GM19438 (cell line): Measurements from ENCODE around the gene ARL15.

Source experiments
- ATAC-seq: cut with Tn5 transposase; IDR thresholded peaks from one replicate; pipeline ENCODE4 v1.9.1; 2021; ENCODE audit warnings: low read depth; ENCODE audit not compliant: unreplicated experiment

Gene ARL15

DNA sequence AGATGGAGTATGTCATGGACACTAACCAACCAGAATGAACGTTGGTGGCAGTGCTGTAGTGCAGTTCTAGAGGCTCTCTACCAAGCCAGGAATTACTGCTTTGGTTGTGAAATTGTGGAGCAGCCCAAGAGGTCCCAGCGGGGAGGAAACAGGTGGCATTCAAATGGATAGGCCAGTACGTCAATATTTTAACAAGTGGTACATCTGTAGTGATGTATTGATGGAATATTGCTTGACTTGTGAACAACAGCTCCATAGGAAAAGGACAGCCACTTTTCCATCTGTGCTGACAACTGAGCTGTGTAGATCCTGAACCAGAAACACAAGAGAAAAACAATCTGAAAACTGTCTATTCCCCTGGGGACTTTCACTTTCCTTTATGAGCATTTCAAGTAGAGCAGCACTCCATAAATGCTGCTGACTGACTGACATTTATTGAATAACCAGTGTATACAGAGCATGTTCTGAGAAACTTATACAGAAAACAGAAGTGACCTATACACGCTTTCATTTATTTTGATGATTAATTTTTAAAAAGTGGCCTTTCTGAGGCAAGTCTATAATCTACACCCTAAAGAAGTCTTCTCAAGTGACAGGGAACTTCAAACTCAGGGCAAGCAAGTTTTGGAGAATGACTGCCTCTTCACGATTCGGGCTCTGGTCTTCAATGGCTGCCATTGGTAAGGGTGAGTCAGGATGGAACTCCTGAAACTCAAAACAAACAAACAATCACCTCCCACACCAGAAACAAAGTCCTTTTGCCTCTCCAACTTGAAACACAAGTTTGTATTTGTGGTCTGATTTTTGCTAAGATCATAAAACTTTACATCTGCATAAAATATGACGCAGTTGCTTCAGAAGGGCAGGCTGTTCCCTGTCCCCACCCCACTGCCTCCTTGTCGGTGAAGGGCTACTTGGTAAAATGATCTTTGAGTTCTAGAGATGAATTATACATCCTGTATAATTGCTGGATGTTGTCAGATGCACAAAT is 387.6 kb downstream of the ARL15 start:
- no peak for ATAC-seq

DNA sequence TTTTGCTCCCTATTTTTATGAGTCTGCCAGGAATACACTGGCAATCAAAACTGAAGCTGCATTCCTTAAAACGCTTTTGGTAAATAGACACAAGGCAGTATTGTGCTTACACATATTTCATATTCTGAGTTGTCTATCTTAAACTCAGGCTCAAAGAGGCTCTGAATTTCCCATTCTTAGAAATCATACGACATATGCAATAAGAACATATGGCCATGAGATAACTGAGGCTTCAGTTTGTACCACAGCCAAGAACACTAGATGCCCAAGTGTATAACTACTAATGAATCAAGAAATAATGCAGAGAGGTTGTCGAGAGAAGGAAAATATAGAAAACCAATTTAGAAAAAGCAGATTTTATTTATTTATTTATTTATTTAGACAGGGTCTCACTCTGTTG is 392.5 kb downstream of the ARL15 start:
- no peak for ATAC-seq

DNA sequence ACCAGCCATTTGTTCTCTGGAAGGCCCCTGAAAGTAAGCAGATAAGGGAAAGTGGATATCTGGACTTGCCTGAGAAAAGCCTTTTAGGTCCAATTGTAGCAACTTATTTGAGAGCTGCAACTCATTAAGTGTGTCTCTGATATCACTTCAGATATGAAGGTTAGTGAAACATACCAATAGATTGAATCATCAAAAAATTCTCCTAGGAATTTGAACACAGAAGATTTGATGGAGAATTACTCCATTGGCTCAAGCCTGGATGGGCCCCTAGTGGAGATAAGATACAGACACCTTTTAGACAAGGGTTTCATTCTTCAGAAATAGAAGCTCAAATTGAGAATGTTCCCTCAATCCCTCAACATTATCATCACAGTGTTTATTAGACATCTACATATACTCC is 393.3 kb downstream of the ARL15 start:
- no peak for ATAC-seq

DNA sequence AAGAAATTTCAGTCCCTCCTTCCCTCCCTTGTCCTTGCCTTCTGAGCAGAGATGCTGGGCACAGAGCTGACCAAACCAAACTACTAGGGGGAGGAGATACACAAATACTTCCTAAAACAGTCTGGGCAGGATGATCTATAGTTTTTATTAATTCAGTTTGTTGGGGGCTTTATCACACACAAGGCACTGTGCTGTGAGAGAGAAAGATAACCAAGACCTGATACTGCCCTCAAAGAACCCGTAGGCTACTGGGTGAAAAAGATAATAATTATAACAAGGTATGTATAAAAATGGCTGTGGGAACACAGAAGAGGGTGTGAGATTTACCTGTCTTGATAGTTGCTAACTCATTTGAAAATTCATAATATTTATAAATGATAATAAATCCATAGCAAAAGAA is 395.3 kb downstream of the ARL15 start:
- ATAC-seq, result no peak

GRCh38 chr5:53913941-53914340 is 396.4 kb downstream of the ARL15 start:
- ATAC-seq, result no peak

GRCh38 chr5:53908757-53909156 is 401.6 kb downstream of the ARL15 start:
- no peak for ATAC-seq

GRCh38 chr5:53907827-53908226 is 402.5 kb downstream of the ARL15 start:
- no peak for ATAC-seq

DNA sequence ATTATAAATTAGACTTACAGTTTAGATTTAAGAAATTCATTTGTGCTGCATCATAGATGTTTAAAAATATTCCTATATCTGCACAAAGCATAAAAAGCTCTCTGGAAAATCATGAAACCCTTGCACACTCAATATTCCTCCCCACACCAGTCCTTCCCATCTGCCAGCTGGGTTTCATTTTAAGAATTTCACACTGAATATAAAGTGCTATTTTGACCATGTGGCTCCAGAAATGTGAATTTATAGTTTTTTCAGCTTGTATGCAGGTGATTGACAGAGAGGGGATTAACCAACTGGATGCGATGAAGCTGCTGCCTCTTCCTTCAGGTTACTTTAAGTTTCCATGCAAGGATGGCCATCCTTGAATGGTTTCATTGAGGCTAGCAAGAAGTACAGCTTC is 403.6 kb downstream of the ARL15 start:
- ATAC-seq, result no peak

GRCh38 chr5:53902296-53902907 is 408.0 kb downstream of the ARL15 start:
- no peak for ATAC-seq

GRCh38 chr5:53900677-53901076 is 409.7 kb downstream of the ARL15 start:
- no peak for ATAC-seq

- no peak for ATAC-seq
These were observed 415.2 kb downstream of the ARL15 start for GRCh38 chr5:53895091-53895683.

DNA sequence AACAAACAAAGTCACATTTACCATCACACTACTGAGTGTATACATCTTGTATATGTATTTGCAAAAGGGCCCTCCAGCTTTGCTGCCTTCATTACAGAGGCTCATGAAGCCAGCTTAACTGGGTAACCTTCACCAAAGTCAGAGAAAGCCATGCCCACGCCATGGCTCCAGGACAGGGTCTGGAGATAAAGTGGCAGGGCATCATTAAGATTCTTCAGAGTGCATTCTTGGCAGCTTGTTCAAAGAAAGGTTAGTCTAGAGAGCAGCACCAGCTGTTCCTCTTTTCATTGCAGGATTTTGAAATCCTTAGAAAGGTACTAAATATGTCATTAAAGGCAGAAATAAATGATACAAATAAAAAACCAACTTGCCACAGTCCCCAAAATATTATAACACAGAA is 416.7 kb downstream of the ARL15 start:
- ATAC-seq, result no peak

- no peak for ATAC-seq
These were observed 418.1 kb downstream of the ARL15 start for GRCh38 chr5:53892224-53892623.

- ATAC-seq, result no peak
These were observed 419.2 kb downstream of the ARL15 start for GRCh38 chr5:53891159-53891558.

- no peak for ATAC-seq
These were observed 419.9 kb downstream of the ARL15 start for GRCh38 chr5:53890490-53890889.

- no peak for ATAC-seq
These were observed 425.5 kb downstream of the ARL15 start for GRCh38 chr5:53884844-53885243.

DNA sequence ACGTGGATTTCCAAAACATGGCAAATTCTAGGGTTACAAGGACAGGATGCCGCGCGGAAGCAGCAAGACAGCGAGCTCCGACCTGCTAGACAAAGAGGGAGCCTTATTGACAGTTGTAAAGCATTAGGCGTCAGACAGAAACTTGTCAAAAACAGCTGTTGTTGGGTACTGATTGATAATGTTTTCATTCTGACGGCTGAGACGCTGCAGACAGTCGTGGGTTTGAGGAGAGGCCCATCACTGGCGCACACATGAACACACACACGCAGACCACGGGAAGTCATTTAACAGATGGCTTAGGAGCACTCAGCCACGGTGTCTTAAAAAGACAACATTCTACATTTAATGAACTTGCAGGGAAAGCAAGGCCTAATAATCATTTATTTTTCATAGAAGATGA is 426.0 kb downstream of the ARL15 start:
- ATAC-seq, result no peak

DNA sequence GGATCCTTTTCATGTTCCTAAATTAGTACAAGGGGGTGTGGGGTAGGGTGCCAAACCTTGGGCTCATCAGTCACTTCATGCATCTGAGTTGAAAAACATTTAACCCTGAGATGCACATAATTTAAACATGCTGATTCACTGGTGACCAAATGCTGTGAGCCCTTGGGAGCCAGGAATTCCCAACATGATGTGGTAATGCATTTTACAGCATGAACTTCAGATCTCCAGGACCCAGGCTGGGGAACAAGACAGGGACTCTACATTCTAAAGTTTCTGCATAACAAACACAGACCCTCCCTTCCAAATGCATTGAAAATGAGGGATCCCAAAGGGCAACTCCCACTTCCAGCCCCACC is 427.7 kb downstream of the ARL15 start:
- ATAC-seq, result no peak

GRCh38 chr5:53882006-53882675 is 428.2 kb downstream of the ARL15 start:
- ATAC-seq, result no peak

DNA sequence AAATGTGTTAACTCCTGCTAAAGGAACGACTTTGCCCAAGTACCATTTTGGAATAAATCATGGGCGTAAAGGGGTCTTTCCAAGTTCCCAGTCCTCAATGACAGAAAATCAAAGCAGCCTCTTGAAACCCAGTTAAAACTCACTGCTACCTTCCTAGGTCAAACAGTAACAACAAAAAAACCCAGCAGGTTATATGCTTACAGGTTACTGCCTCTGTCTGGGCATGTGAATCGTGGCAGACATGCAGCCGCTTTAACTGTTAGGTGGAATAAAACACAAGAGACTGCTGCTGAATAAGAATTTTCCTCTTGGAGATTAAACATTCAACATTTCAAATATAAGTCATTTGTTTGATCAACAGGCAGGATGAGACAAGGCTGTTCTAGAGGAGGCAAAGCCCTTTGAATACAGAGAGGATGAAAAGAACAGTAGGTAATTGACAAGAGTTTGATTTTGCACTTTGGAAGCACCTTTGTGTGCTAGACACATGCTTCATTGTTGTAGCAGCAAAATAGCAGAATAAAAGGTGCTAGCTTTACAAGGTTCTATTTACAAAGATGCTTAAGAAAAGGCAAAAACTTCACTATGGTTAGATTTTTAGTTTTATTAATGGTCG is 430.6 kb downstream of the ARL15 start:
- no peak for ATAC-seq

DNA sequence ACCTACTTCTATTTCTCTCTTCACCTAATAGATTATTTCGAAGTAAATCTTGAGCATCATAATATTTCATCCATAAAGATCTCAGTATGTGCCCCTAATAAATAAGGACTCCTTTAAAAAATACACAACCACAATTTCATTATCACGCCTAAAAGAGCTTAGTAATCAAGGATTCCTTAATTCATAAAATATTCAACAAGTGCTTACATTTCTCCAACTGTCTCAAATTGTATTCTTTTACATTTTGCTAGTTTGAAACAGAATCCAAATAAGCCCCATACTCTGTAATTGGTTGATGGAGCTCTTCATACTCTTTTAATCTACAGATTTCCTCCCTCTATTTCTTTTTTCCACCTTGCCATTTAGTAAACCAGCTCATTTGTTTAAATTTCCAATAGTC is 432.4 kb downstream of the ARL15 start:
- ATAC-seq, result no peak
